ENCODE data around the gene DIAPH3.

Gene DIAPH3

DNA sequence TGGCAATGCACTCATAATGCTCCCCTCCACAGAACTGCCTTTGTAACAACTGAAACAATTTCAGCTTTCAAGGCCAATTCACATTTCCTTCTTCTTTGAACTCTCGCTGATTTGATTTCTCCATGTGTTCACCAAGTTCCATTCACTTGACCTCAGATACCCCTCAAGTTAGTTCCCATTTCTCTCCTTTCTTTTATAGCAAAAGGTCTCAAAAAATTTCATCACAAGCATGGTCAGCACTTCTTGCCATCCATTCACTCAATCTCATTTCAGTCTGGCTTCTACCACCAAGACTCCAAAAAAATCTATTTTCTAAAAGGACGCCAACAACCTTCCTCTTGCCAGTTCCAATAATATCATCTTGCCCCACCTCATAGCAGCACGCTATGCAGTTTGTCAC, 135.7 kb downstream of the DIAPH3 start:
- no peak for DNase-seq (ENCODE audit: low read depth, low spot score)

DNA sequence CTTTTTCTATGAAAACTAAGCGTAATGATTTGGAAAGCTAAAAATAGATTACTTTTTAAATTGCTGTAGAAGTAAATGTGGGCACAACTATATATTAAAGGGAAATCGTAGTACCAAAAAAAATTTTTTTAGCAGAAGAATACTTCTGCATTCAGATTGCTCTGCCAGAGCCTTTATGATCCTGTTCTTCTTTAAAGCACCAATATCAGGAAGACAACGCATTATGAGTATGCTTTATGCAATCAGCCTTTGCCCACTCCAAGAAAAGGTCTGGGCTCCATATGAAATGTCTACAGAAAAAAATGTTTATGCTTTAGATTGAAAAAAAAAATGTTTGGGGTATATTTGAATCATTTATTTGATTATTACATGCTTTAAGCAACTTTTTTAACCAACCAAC, 137.4 kb downstream of the DIAPH3 start:
- DNase-seq (ENCODE audit: low read depth, low spot score) = no peak

DNA sequence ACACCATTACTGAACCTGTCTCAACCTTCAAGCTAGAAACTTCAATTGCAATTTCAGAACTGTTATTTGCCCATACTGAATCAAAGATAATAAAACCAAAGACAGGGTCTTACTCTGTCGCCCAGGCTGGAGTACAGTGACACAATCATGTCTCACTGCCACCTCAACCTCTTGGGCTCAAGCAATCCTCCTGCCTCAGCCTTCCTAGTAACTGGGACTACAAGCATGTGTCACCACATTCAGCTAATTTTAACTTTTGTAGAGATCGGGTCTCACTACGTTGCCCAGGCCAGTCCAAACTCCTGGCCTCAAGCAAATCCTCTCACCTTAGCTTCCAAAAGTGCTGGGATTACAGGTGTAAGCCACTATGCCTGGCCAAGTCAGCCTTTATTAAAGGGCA, 143.4 kb downstream of the DIAPH3 start:
- DNase-seq (ENCODE audit: low read depth, low spot score) = no peak

- DNase-seq (ENCODE audit: low read depth, low spot score) = no peak
Observed at GRCh38 chr13:60019119-60019993, 144.4 kb downstream of the DIAPH3 start.

GRCh38 chr13:60018536-60018935, 145.2 kb downstream of the DIAPH3 start:
- DNase-seq (ENCODE audit: low read depth, low spot score) = no peak

DNA sequence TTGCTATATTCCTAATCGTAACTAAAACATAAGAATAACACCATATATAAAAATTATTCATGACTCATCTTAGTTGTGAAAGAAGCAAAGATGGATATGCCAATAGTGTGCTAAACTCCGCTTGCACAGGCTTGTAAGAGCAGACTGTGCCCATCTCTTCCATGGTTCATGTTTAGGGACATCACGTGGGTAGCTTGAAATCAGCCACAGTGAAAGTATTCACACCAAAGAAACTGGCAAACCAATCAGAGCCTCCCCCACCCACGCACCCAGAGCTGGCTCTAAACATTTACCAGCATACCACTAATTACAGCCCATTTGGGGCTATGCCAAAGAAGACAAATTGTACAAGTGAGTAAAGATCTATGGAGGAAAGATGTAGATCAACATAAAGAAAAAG, 147.5 kb downstream of the DIAPH3 start:
- no peak for DNase-seq (ENCODE audit: low read depth, low spot score)

DNA sequence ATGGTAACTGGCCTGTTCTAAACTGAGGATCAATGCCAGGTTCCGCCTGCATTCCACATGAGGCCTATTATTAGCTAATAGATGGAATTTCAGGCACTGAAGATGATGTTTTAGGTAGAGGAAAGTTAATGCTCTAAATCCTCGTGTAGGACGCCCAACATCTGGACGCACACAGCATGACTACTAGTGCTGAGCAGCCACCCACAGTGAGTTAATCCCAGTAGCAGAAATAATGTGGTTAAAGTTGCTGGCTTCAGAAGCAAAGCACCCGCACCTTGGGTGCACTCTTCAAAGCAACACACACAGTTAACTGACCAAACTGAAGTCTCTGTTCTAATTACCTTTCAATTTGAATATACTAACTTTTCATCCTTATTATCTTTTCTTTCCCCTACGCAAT, 150.6 kb downstream of the DIAPH3 start:
- DNase-seq (ENCODE audit: low read depth, low spot score) = no peak

- no peak for DNase-seq (ENCODE audit: low read depth, low spot score)
Observed at GRCh38 chr13:60012488-60012887, 151.2 kb downstream of the DIAPH3 start.

DNA sequence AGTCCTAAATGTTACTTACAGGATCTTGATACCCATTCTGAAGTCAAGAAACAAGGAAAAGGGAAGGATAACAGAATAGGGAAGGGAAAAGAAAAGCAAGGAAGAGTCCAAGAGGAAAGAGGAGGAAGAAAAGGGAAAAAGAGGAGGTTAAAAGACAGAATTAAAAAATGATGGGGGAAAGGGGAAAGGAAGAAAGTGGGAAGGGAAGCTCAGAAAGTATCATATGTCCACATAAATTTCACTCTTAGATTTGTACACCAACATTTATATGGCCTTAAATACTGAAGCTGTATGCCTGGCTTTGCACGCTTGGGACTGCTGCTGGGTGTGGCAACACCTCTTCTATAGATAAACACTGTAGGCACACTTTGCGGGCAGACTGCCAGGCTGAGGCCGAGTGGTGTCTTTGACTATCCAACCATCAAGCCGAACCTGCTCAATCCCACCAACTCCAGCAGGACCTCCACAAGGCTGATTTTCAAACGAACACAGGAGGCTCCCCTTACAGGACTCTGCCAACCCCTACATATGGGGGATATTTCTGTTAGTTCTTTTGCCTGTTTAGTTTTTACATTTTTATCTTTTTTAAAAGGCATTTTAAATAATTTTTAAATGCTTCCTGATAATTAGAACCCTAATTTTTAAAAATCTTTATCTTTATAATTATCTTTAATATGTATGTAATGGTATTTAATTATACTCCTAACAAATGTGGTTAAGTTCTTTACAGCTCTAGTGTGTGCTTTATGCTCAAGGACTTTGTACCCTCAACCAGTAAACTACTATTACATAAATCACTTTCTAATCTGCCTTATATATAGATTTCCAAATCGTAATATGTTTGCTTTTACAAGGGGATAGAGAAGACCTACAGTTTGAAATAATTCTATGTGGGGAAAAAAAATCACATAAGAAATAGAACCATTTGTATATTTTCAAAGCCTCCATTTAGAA, 154.2 kb downstream of the DIAPH3 start:
- no peak for DNase-seq (ENCODE audit: low read depth, low spot score)

DNA sequence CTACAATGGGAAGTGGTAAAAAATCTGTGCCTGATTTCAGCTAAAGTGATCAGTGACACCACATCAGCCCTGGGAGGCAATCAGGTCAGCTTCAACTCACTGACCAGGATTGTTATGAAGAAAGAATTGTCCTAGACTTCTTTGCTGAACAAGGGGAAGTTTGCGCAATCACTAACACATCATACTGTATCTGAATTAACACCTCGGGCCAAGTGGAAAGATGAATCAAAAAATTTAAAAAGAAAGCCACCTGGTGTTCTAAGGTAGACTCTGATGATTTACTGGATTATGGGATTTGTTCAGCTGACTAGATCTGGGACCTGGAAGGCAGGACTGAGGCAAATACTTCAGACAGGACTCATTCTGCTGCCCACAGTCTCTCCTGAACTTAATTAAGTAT, 161.8 kb downstream of the DIAPH3 start:
- no peak for DNase-seq (ENCODE audit: low read depth, low spot score)

DNA sequence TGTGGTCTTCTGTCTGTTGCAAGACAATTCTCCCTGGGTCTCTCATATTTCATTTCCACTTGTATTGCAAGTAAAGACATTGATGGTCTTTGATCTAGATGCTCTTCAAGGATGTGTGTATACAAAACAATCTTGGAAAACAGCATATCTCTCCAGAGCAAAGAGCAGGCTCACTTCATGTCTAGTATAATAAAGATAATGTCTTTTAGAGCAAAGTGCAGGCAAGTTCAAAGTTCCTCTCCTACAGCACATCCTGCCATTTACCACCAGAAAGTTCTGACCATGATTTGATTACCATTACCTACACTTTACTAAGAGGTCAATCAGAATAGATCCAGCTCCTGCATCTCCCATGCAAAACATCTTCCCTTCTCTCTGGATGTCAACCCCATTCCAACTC, 162.8 kb downstream of the DIAPH3 start:
- DNase-seq (ENCODE audit: low read depth, low spot score) = no peak

- DNase-seq (ENCODE audit: low read depth, low spot score) = no peak
Observed at GRCh38 chr13:60000081-60000480, 163.6 kb downstream of the DIAPH3 start.

- no peak for DNase-seq (ENCODE audit: low read depth, low spot score)
Observed at GRCh38 chr13:59997976-59998375, 165.8 kb downstream of the DIAPH3 start.

GRCh38 chr13:59996461-59996980, 167.2 kb downstream of the DIAPH3 start:
- no peak for DNase-seq (ENCODE audit: low read depth, low spot score)

DNA sequence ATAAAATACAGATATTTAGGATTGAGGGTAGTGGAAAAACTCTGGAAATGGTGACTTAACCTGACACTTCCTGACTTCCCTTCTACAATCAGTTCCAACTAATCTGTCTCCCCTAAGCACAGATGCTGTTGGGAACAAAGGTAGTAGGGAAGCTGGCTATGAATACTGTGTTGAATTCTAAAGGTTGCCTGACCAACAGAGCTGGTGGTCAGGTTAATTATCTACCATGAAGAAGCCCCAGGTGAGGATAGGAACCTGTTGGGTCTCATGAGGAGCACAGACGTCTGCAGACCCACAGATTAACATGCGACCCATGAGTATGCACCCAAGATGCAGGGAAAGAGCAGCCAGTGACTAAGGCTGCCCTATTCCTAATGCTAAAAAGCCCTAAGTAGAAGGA, 172.3 kb downstream of the DIAPH3 start:
- DNase-seq (ENCODE audit: low read depth, low spot score) = no peak

DNA sequence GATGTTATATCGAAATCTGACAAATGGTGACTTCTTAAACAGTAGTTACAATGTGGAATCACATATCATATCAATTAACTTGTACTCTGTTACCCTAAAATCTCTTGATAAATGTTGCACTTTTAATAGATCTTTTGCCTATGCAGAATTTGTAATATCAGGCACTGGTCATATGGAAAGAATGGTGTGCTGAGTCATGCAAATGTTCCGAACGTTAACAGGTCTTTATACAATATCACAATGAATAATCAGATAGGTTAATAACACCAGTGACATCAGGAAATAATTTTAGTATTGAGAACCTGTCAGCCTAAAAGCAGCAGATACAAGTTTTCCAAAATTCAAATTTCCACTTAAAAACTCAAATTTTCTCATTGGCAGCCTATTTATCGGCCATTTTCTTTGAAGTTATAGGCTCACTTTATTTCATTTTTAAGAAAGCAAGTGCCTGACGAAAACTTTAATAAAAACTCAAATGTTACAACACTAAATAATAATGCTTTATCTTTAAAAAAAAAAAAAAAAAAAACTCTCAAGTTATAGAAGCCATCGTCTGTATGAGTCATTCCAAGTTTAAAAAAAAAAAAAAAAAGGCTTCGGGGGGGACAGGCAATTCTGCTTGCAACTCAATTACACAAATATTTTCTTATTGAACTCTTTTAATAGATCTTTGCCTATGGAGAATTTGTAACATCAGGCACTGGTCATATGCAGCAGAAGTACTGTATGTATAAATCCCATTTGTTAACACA, 180.9 kb downstream of the DIAPH3 start:
- DNase-seq (ENCODE audit: low read depth, low spot score) = no peak

GRCh38 chr13:59979589-59979988, 184.1 kb downstream of the DIAPH3 start:
- DNase-seq (ENCODE audit: low read depth, low spot score) = no peak

- no peak for DNase-seq (ENCODE audit: low read depth, low spot score)
Observed at GRCh38 chr13:59978862-59979261, 184.9 kb downstream of the DIAPH3 start.

- no peak for DNase-seq (ENCODE audit: low read depth, low spot score)
Observed at GRCh38 chr13:59976856-59977255, 186.9 kb downstream of the DIAPH3 start.

GRCh38 chr13:59975807-59976435, 187.8 kb downstream of the DIAPH3 start:
- no peak for DNase-seq (ENCODE audit: low read depth, low spot score)

DNA sequence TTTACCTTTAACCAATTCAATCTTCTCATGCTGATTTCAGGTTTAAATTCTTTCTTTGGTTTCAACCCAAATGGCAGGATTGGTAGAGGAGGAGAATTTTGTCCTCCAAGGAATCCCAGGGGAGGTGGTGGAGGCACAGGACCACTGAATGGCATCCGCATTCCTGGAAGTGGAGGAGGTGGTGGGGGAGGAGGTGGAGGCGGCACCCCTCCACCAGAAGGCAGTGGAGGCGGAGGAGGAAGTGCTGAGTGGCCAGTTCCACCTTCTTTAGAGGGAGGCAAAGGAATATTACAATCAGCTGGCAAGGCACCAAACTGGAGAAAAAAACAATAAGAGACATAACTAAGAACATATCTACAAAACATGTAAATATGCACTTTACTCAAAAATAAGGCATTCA, 192.9 kb downstream of the DIAPH3 start:
- DNase-seq (ENCODE audit: low read depth, low spot score) = no peak

Data from brain pericyte (primary cell).